PC-9 (cell line): ENCODE measurements around the gene SNRPE. TPM values are rescaled to one million over a fixed set of nuclear protein-coding genes. Genes with fewer than 3 reads are reported as not detected.

Source experiments
- BruUV-seq: library from RNA; stranded (reverse); fragments of 400-500 nt; replicated peaks from 2 replicates; lab custom pipeline; 2021; lab: Mats Ljungman, UMichigan
- CTCF ChIA-PET: fragments of 300-600 bp; sonication (Branson Sonifier 250); formaldehyde crosslinking; loops from one replicate; lab custom pipeline; 2022; ENCODE audit warnings: antibody characterized with exemption; lab: Charles Lee
- POLR2A ChIA-PET: fragments of 300-600 bp; sonication (Branson Sonifier 250); formaldehyde crosslinking; loops from one replicate; lab custom pipeline; 2022; ENCODE audit warnings: antibody characterized with exemption; ENCODE audit not compliant: unreplicated experiment; lab: Charles Lee
- DNase-seq, 2 experiments: peaks; one replicate each; pipeline versions ENCODE4 v3.0.0 to v3.0.0-alpha.2; 2015 to 2022; ENCODE audit warnings: mixed read lengths in 1 of 2
- H2AFZ ChIP-seq: fragments of 200-600 bp; sonication (generic); 2 replicates; pipeline ENCODE4 v1.8.1; 2017; ENCODE audit warnings: antibody characterized with exemption
- H3F3A ChIP-seq: fragments of 200-600 bp; sonication (generic); 2 replicates; pipeline ENCODE4 v1.8.1; 2017; ENCODE audit warnings: antibody characterized with exemption, mild to moderate bottlenecking, low read depth; ENCODE audit not compliant: insufficient read depth
- H3K27ac ChIP-seq: fragments of 200-600 bp; sonication (generic); 2 replicates; pipeline ENCODE4 v1.6.1; 2016; ENCODE audit warnings: mixed run types
- H3K27me3 ChIP-seq: fragments of 200-600 bp; sonication (generic); 2 replicates; pipeline ENCODE4 v1.6.1; 2016; ENCODE audit warnings: low read depth, mixed run types; ENCODE audit not compliant: insufficient read depth
- H3K36me3 ChIP-seq: fragments of 200-600 bp; sonication (generic); 2 replicates; pipeline ENCODE4 v1.6.1; 2016; ENCODE audit warnings: low read depth, mixed run types
- H3K4me1 ChIP-seq: fragments of 200-600 bp; sonication (generic); replicated peaks from 2 replicates; pipeline ENCODE4 v1.6.1; 2016; ENCODE audit warnings: mixed run types; ENCODE audit not compliant: insufficient read depth
- H3K4me2 ChIP-seq: fragments of 200-600 bp; sonication (generic); 2 replicates; pipeline ENCODE4 v1.6.1; 2017; ENCODE audit warnings: mixed run types
- H3K4me3 ChIP-seq: fragments of 200-600 bp; sonication (generic); 2 replicates; pipeline ENCODE4 v1.6.1; 2016; ENCODE audit warnings: mixed run types
- H3K79me2 ChIP-seq: fragments of 200-600 bp; sonication (generic); 2 replicates; pipeline ENCODE4 v1.6.1; 2017; ENCODE audit warnings: low read depth, mixed run types
- H3K9me2 ChIP-seq: fragments of 200-600 bp; sonication (generic); 2 replicates; pipeline ENCODE4 v1.8.1; 2017; ENCODE audit warnings: mild to moderate bottlenecking; ENCODE audit not compliant: insufficient read depth
- H3K9me3 ChIP-seq: fragments of 200-600 bp; sonication (generic); 2 replicates; pipeline ENCODE4 v1.8.1; 2016; ENCODE audit warnings: low read depth; ENCODE audit not compliant: insufficient read depth
- H4K20me1 ChIP-seq: fragments of 200-600 bp; sonication (generic); 2 replicates; pipeline ENCODE4 v1.8.1; 2017; ENCODE audit not compliant: insufficient read depth
- CTCF ChIP-seq: fragments of 200-600 bp; sonication (generic); conservative IDR thresholded peaks from 2 replicates; pipeline ENCODE4 v1.6.1; 2017; ENCODE audit warnings: mixed run types, antibody characterized with exemption, mild to moderate bottlenecking, moderate library complexity
- EZH2 ChIP-seq: fragments of 200-600 bp; sonication (generic); IDR thresholded peaks from 2 replicates; pipeline ENCODE4 v1.8.0; 2017; ENCODE audit warnings: antibody characterized with exemption, low read depth
- intact Hi-C: fragments of 100-400 bp; cut with micrococcal nuclease; formaldehyde crosslinking; loops from one replicate; pipeline ENCODE4 v1.10.0; 2022; ENCODE audit not compliant: unreplicated experiment
- total RNA-seq: library from RNA; stranded (reverse); gene quantifications from 2 replicates; pipeline ENCODE4 v1.2.3, GENCODE V29; 2021

Gene SNRPE
- total RNA-seq, 1 experiment from 2014 or later, result 218 TPM

DNA sequence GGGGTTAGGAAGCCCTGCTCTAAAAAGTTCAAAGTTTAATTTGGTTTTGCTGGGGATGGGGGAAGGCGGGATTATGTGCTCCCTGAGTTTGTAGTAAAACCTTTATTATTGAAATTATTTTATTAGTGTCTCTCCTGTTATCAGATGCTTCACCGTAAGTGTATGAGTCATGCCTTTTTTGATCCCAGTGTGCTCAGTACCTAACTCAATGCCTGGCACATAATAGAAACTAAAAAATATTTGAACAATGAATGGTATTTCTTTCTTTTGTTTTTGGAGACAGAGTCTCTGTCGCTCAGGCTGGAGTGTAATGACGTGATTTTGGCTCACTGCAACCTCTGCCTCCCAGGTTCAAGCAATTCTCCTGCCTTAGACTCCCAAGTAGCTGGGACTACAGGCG, 6.4 kb downstream of the SNRPE start:
- peaks cover 38% of the 10 kb centered on the region for H3K4me1 ChIP-seq
- peaks cover 59% of the 10 kb centered on the region for H3F3A ChIP-seq
- ChIA-PET CTCF (no interaction called here), POLR2A (no interaction called here)
- no TSS peak for BruUV-seq
- TF ChIP-seq EZH2, result no peak
- TF ChIP-seq CTCF, result no peak
- intact Hi-C loops, result no loop called here
- no peaks in the 10 kb centered on the region for H3K9me3 ChIP-seq
- no peak overlapping the region for H3K27ac ChIP-seq
- H3K4me3 ChIP-seq, result no peak overlapping the region
- no peaks in the 10 kb centered on the region; the same call in 1 of the 2 replicates for H4K20me1 ChIP-seq
- no peaks in the 10 kb centered on the region for H3K27me3 ChIP-seq
- DNase-seq, result peak in 1 of 2 experiments; percentile 10
- H3K4me2 ChIP-seq, result no peak overlapping the region
- H2AFZ ChIP-seq, result no peak overlapping the region
- peaks cover 51% of the 10 kb centered on the region for H3K36me3 ChIP-seq
- H3K9me2 ChIP-seq, result no peaks in the 10 kb centered on the region
- H3K79me2 ChIP-seq, result peaks cover 43% of the 10 kb centered on the region

GRCh38 chr1:203870245-203870644, 8.8 kb downstream of the SNRPE start:
- Histone ChIP-seq H3K9me3 (no peaks in the 10 kb centered on the region), H3K79me2 (peaks cover 18% of the 10 kb centered on the region), H3K4me3 (no peak overlapping the region), H3F3A (peaks cover 40% of the 10 kb centered on the region), H2AFZ (no peak overlapping the region), H3K9me2 (no peaks in the 10 kb centered on the region), H4K20me1 (no peaks in the 10 kb centered on the region; the same call in 1 of the 2 replicates), H3K27me3 (no peaks in the 10 kb centered on the region), H3K36me3 (peaks cover 32% of the 10 kb centered on the region), H3K4me1 (peaks cover 33% of the 10 kb centered on the region), H3K4me2 (peak overlapping the region; percentile 48), H3K27ac (peak overlapping the region; percentile 63)
- CTCF ChIA-PET, result interaction anchor here (0.8 to 4.8 kb wide), 2 partner anchors 37 to 258 kb away, joined by 4 to 30 read pairs; no protein-coding TSS in a partner anchor
- TF ChIP-seq CTCF, result no peak
- intact Hi-C loops, result loop anchor here (1.0 to 2.0 kb wide), 3 partner anchors 9 to 234 kb away; partner anchors contain the start of gene SNRPE
- POLR2A ChIA-PET, result interaction anchor here (0.5 to 0.6 kb wide), 2 partner anchors 302 to 558 kb away, joined by 4 to 5 read pairs; no protein-coding TSS in a partner anchor
- BruUV-seq, result no TSS peak
- DNase-seq, result peak in 1 of 2 experiments; percentile 90

DNA sequence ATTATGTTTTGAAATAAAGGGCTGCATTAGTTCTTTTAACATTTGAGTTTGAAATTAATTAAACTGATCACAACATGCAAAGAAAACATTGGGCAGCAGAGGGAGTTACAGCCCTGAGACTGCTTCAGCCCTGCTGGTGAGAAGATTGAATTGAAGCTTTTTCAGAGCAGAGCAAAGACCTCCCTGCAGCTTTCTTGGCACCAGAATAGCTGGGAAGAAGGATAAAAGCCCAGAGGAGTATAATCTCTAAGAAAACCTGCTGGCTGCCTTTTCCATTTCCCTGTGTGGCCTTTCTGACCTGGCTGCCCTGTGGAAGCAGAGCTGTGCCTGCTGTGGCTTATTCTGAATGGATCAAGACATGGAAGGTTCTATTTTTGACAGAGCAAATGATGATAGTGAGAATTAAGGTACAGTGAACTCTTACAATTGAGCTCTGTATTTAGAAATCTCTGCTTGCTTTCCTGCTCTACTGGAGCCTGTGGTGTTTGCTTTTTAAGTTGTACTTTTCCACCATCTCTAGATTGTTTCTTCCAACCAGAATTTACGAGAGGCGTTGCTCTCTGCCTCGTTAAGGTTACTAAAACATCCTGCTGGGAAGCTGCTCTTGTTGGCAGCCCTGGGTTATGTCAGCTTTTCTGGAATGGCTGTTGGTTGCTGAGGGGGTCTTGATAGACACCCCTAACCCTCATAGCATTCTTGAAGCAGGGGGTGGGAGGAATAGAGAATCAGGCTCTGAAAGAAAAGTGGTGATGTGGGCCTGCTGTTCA, 9.9 kb downstream of the SNRPE start:
- Histone ChIP-seq H3F3A (peaks cover 37% of the 10 kb centered on the region), H3K4me3 (no peak overlapping the region), H3K9me2 (no peaks in the 10 kb centered on the region), H3K27ac (peak overlapping the region; percentile 63), H3K36me3 (peaks cover 24% of the 10 kb centered on the region), H3K79me2 (peaks cover 12% of the 10 kb centered on the region; the same call in 1 of the 2 replicates), H2AFZ (no peak overlapping the region), H3K4me2 (peak overlapping the region; percentile 48), H3K4me1 (peaks cover 33% of the 10 kb centered on the region), H3K27me3 (no peaks in the 10 kb centered on the region), H4K20me1 (no peaks in the 10 kb centered on the region; the same call in 1 of the 2 replicates), H3K9me3 (no peaks in the 10 kb centered on the region)
- POLR2A ChIA-PET, result interaction anchor here (0.6 to 1.0 kb wide), 3 partner anchors 189 to 623 kb away, joined by 3 to 12 read pairs (median 8); no protein-coding TSS in a partner anchor
- peak; percentile 41 to 60 for DNase-seq
- BruUV-seq, result no TSS peak
- intact Hi-C loops, result loop anchor here (1.0 to 2.0 kb wide), 5 partner anchors 114 to 256 kb away; partner anchors contain the start of gene SOX13
- CTCF ChIA-PET, result interaction anchor here (0.5 to 4.8 kb wide), 9 partner anchors 40 to 433 kb away, joined by 3 to 30 read pairs (median 5); partner anchors contain the start of gene SOX13
- TF ChIP-seq EZH2 (no peak), CTCF (peak; percentile 92)
